GM19240 (cell line): ENCODE results near the gene ZNF207.
"Not testable (repeated sequence)": the region's sequence is repeated elsewhere in the genome, so short reads cannot be mapped to it uniquely, and the experiment has no call there.

Experiments
- DNase-seq: peaks from one replicate; pipeline ENCODE4 v3.0.0; 2011; ENCODE audit warnings: low spot score; ENCODE audit not compliant: insufficient read length

Gene ZNF207

DNA sequence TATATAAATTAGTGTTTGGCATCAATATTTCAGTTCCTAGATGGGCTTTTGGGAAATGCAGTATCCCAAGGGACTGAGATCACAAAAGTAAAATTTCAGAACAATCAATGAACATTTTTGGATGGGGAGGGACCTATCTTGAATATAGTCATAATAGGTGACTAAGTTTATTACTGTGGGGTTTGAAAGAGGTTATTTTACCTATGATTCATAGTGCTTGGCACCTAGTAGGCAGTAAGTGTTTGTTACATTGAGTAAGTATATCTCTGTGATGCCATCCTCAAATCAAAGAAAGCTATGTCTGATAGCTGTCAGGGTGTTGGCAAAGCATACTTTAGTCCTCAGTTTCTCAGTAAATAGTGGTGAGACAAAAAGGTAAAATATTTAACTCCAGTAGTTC, 36.9 kb downstream of the ZNF207 start:
- DNase-seq = no peak

DNA sequence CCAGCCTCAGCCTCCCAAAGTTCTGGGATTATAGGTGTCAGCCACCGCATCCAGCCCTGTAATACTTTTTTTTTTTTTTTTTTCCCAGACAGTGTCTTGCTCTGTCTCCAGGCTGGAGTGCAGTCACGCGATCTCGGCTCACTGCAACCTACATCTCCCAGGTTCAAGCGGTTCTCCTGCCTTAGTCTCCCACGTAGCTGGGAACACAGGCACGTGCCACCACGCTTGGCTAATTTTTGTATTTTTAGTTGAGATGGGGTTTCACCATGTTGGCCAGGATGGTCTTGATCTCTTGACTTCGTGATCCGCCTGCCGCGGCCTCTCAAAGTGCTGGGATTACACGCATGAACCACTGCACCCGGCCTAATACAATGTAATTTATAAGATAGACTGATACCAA, 38.2 kb downstream of the ZNF207 start:
- DNase-seq = not testable (repeated sequence)

DNA sequence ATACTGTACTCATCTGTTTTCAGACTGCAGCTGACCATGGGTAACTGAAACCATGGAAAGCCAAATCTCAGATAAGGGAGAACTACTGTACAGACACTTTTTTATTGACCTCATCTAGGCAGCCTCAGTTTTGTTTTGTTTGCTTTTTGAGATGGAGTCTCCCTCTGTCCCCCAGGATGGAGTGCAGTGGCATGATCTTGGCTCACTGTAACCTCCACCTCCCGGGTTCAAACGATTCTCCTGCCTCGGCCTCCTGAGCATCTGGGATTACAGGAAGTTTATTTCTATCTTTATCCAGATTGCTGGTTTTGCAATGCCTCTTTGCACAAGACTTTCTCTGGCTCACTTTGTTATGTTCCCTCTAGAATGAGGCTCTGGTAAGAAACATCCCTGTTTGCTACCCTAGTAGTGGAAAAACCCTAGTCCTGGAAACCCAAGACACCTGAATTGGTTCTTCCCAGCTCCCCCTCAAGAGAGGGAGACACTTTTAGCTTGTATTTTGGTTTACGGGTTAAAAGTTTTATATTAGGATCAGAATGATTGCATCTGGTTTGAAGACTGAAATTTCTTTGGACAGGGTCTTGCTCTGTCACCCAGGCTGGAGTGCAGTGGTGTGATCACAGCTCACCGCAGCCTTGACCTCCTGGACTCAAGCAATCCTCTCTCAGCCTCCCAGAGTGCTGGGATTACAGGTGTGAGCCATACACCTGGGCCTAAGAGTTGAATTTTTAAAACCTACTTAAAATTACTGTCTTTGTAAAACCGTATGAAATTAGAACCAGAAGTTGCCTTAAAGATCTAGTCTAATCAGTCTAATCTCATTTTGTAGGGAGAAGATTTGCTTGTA, 38.9 kb downstream of the ZNF207 start:
- no peak for DNase-seq

DNA sequence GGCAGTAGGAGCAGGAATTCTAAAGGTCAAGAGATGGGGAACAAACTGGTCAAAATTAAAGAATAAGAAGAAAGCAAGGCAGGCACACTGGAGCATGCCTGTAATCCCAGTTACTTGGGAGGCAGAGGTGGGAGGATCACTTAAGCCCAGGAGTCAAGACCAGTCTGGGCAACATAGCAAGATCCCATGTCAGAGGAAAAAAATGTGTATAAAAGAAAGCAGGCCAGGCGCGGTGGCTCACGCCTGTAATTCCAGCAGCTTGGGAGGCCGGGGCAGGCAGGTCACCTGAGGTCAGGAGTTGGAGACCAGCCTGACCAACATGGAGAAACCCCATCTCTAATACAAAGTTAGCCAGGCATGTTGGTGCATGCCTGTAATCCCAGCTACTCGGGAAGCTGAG, 43.9 kb downstream of the ZNF207 start:
- no peak for DNase-seq

DNA sequence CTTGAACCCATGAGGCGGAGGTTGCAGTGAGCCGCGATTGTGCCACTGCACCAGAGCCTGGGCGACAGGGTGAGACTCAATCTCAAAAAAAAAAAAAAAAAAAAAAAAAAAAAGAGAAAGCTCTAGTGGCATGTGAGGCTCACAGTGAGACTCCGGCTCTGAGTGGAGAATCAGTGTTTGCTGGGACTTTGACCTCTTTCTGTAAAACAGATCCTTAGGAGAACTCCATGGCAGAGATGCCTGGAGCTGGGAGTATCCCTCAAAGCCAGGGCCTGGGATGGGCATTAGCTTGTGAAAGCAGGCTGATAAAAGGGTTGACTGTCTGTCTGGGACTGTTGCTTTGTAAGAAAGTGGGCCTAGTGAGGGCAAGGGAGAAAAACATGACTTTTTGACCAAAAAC, 46.4 kb downstream of the ZNF207 start:
- no peak for DNase-seq

DNA sequence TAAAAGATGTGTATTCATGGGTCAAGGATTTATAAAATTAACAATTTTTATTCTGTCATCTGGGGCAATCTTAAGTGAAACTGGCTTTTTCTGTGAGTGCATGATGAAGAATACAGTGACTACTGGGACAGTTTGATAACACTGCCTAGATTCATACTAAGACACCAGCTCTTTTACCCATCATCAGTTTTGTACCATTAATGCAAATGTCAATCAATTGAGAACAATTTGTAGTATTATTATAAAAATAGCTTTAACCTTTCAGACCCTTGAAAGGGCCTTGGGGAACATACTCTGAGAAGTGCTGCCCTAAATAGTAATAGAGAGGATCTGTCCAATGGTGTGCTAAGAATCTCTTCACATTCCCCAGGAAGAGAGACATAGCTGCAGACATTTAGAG, 49.0 kb downstream of the ZNF207 start:
- no peak for DNase-seq

DNA sequence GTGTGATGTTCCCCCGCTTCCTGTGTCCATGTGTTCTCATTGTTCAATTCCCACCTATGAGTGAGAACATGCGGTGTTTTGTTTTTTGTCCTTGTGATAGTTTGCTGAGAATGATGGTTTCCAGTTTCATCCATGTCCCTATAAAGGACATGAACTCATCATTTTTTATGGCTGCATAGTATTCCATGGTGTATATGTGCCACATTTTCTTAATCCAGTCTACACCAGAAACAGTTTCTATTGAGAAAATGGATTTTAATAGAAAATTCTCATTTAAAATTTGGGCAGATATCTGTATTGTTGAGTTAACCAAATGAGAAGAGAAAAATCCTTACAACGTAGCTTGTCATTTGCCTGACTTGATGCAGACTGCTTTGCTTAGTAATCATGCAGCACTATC, 60.1 kb downstream of the ZNF207 start:
- not testable (repeated sequence) for DNase-seq

DNA sequence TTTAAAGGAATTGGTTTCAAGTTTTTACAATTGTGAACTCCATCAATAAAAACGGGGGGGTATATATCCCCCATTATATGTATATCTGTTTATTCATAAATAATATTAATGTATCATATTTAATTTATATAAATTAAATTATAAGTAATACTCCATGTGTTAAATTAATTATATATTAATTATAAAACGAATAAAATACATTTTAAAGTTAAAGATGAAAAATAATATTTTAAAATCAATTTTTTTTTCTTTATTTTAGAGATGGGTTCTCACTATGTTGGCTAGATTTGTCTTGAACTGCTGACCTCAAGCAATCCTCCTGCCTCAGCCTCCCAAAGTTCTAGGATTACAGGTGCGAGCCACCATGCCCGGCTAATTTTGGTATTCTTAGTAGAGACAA, 76.9 kb downstream of the ZNF207 start:
- no peak for DNase-seq

DNA sequence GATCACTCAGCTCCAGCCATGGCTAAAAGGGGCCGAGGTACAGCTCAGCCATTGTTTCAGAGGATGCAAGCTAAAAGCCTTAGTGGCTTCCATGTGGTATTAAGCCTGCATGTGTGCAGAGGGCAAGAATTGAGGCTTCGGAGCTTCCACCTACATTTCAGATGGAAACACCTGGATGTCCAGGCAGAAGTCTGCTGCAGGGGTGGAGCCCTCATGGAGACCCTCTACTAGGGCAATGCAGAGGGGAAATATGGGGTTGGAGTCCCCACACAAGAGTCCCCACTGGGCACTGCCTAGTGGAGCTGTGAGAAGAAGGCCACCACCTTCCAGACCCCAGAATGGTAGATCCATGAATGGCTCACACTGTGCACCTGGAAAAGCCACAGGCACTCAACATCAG, 79.6 kb downstream of the ZNF207 start:
- DNase-seq = no peak
